K562 (cell line): ENCODE data around the gene NCKAP1. TPM values are rescaled to one million over a fixed set of nuclear protein-coding genes. Genes with fewer than 3 reads are reported as not detected.
A peak's percentile ranks its signal among the peaks of the same experiment; 100 is the strongest.

ENCODE experiments used
- ATAC-seq: fragments of 200-7000 bp; cut with Tn5 transposase; 3 replicates; pipeline ENCODE4 v1.9.1; 2020; ENCODE audit warnings: moderate library complexity
- BruUV-seq: library from RNA; stranded (reverse); fragments of 400-500 nt; replicated peaks from 2 replicates; lab custom pipeline; 2021; lab: Mats Ljungman, UMichigan
- CTCF ChIA-PET: fragments of 300-600 bp; formaldehyde crosslinking; extraction: SDS; loops from one replicate; lab custom pipeline; 2021; ENCODE audit warnings: low intra/inter-chr PET ratio; lab: Yijun Ruan, JAX
- POLR2A ChIA-PET: fragments of 300-600, 350-650 bp; sonication (Branson Sonifier 250); formaldehyde crosslinking; extraction: SDS; loops from one replicate; lab custom pipeline; 2021; ENCODE audit warnings: antibody characterized with exemption, inconsistent platforms; lab: Yijun Ruan, JAX
- DNase-seq, 4 experiments: peaks; one replicate each; pipeline versions ENCODE4 v3.0.0 to v3.0.0-alpha.2; 2011 to 2018; ENCODE audit warnings: low spot score in 3 of 4, mixed read lengths in 3 of 4; ENCODE audit errors: extremely low read depth in 1 of 4
- FAIRE-seq: peaks from 2 replicates; lab custom pipeline; 2011; peaks lifted over from hg19 to GRCh38; lab: Jason Lieb, UNC
- H2AFZ ChIP-seq: 2 replicates; pipeline ENCODE4 v1.6.0; 2011; ENCODE audit warnings: low read depth, low read length, control low read depth, inconsistent platforms
- H3K27ac ChIP-seq: fragments of 200-600 bp; 3 replicates; pipeline ENCODE4 v1.8.0; 2011; ENCODE audit warnings: low read depth, mild to moderate bottlenecking, control low read depth, inconsistent platforms, low read length, moderate library complexity, mixed read lengths; ENCODE audit errors: extremely low read depth
- H3K27me3 ChIP-seq, 2 experiments: fragments of 300-600 bp in 1 of 2; 2 replicates in 1 of 2; 3 replicates in 1 of 2; pipeline versions ENCODE4 v1.6.0 to v1.8.0; 2011; ENCODE audit warnings: inconsistent platforms in 2 of 2, low read length in 2 of 2, mild to moderate bottlenecking in 1 of 2, mixed read lengths in 1 of 2, moderate library complexity in 1 of 2; ENCODE audit not compliant: control insufficient read depth in 2 of 2, insufficient read depth in 2 of 2
- H3K36me3 ChIP-seq: fragments of 300-600 bp; 3 replicates; pipeline ENCODE4 v1.8.0; 2011; ENCODE audit warnings: mild to moderate bottlenecking, low read length, inconsistent platforms; ENCODE audit not compliant: control insufficient read depth, insufficient read depth
- H3K4me1 ChIP-seq, 2 experiments: fragments of 200-600 bp in 1 of 2; replicated peaks in 1 of 2; 2 replicates in 1 of 2; 3 replicates in 1 of 2; pipeline versions ENCODE4 v1.5.1 to v1.8.0; 2011; ENCODE audit warnings: inconsistent platforms in 2 of 2, low read length in 2 of 2, mild to moderate bottlenecking in 1 of 2, mixed read lengths in 1 of 2, moderate library complexity in 1 of 2; ENCODE audit not compliant: control insufficient read depth in 2 of 2, insufficient read depth in 2 of 2
- H3K4me2 ChIP-seq: 2 replicates; pipeline ENCODE4 v1.6.1; 2011; ENCODE audit warnings: low read length, control low read depth, inconsistent platforms, mixed read lengths; ENCODE audit not compliant: insufficient read depth
- H3K4me3 ChIP-seq: fragments of 200-600 bp; sonication (generic), shearing (Covaris generic); 2 replicates; pipeline ENCODE4 v1.5.1; 2016; ENCODE audit warnings: control low read depth, inconsistent platforms
- H3K79me2 ChIP-seq: fragments of 200-600 bp; 3 replicates; pipeline ENCODE4 v1.8.0; 2011; ENCODE audit warnings: low read length, inconsistent platforms; ENCODE audit not compliant: control insufficient read depth, insufficient read depth
- H3K9ac ChIP-seq, 2 experiments: 2 replicates each; pipeline versions ENCODE4 v1.6.0 to v1.6.1; 2011; ENCODE audit warnings: low read depth in 2 of 2, low read length in 2 of 2, control low read depth in 1 of 2, inconsistent platforms in 1 of 2, mild to moderate bottlenecking in 1 of 2, mixed read lengths in 1 of 2; ENCODE audit not compliant: insufficient read depth in 1 of 2
- H3K9me1 ChIP-seq: one replicate; pipeline ENCODE4 v1.6.0; 2011; ENCODE audit warnings: inconsistent platforms, mild to moderate bottlenecking, low read length, moderate library complexity; ENCODE audit not compliant: control insufficient read depth, insufficient read depth
- H3K9me3 ChIP-seq: replicated peaks from 2 replicates; pipeline ENCODE4 v1.5.1; 2011; ENCODE audit warnings: low read depth, low read length, inconsistent platforms; ENCODE audit not compliant: control insufficient read depth, insufficient read depth
- H4K20me1 ChIP-seq: replicated peaks from 2 replicates; pipeline ENCODE4 v1.6.1; 2011; ENCODE audit warnings: low read length, inconsistent platforms, mixed read lengths; ENCODE audit not compliant: control insufficient read depth, insufficient read depth
- MTF1 ChIP-seq: fragments of 250-450 bp; sonication (Bioruptor Pico); IDR thresholded peaks from 2 replicates; pipeline ENCODE4 v1.9.0; 2021; ENCODE audit warnings: moderate library complexity, mild to moderate bottlenecking, inconsistent platforms, borderline replicate concordance
- PHF21A ChIP-seq: fragments of 450-650 bp; IDR thresholded peaks from 2 replicates; pipeline ENCODE4 v1.6.1; 2017; ENCODE audit warnings: low read depth, borderline replicate concordance
- SRF ChIP-seq, 2 experiments: fragments of 250-450, 450-650 bp in 1 of 2; sonication (Bioruptor Pico) in 1 of 2; sonication (generic) in 1 of 2; formaldehyde crosslinking; IDR thresholded peaks; 2 replicates each; pipeline versions ENCODE4 v1.5.0 to v1.5.1; 2020 to 2022; ENCODE audit warnings: mild to moderate bottlenecking in 1 of 2, missing genetic modification reagents in 1 of 2
- WGBS: fragments of 100-300 bp; shearing (Covaris generic); methylation state at CpG from one replicate; pipeline ENCODE4 v1.1.6; 2016; ENCODE audit warnings: low coverage, mixed read lengths; ENCODE audit not compliant: insufficient coverage; ENCODE audit errors: missing lambda C conversion rate; 5-methylcytosine and 5-hydroxymethylcytosine counted together
- in situ Hi-C: fragments of 300-500 bp; cut with MboI; formaldehyde crosslinking; loops from 4 replicates; pipeline ENCODE4 v1.15.0; 2018; ENCODE audit warnings: inconsistent platforms, mixed read lengths
- intact Hi-C: fragments of 100-400 bp; cut with micrococcal nuclease; formaldehyde crosslinking; loops from 2 replicates; pipeline ENCODE4 v1.14.2; 2022
- polyA plus RNA-seq, 8 experiments: library from polyadenylated mRNA; depleted of rRNA in 4 of 8; stranded (reverse) in 5 of 8; unstranded in 3 of 8; fragments of >200 nt; fragmentation: Nextera tagmentation in 2 of 8; fragmentation: Illumina TruSeq in 1 of 8; extraction: Ambion mirVana in 2 of 8; extraction: Trizol in 1 of 8; gene quantifications; 2 replicates each; pipeline versions ENCODE4 v1.2.1 to v1.2.3, GENCODE V29; 2011 to 2014; ENCODE audit warnings: inconsistent platforms in 1 of 8, missing spikeins in 1 of 8
- total RNA-seq, 7 experiments: library from RNA; depleted of rRNA in 6 of 7; stranded (reverse); fragments of >200 nt in 6 of 7; fragmentation: Illumina TruSeq in 2 of 7; extraction: Trizol in 2 of 7; gene quantifications; 2 replicates each; pipeline versions ENCODE4 v1.2.1 to v1.2.3, GENCODE V29; 2011 to 2021; ENCODE audit warnings: low replicate concordance in 1 of 7
- TF ChIP-seq, protein P1 (sequence below): IDR thresholded peaks from 2 replicates; pipeline ENCODE4 v1.6.1; 2014; ENCODE audit warnings: antibody characterized with exemption

NCKAP1 gene
- total and polyA plus RNA-seq, 9 of the 15 experiments (the other 6 are each of a cell fraction or from before 2014, with no cell fraction given), result 34.0 to 153 (median 88.7) TPM

DNA sequence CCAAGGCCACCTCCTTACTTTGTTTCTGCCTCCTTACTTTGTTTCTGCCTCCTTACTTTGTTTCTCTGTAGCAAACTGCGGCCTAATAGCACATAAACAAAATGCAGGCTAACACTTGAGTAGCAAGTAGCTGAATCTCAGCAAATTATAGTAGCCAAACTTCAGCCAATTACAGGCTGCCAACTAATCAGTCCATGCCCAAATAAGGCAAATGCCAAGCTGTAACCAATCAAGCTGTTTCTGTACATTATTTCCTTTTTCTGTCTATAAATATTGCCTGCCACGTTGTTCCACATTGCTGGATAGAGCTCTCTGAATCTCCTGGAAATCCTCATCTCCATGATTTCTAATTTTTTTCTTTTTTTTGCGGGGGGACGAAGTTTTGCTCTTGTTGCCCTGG, 143.1 kb downstream of the NCKAP1 start:
- CTCF ChIA-PET, result no interaction called here
- Histone ChIP-seq H3K9me3 (no peaks in the 10 kb centered on the region; the same call in 1 of the 2 replicates), H3K79me2 (no peaks in the 10 kb centered on the region), H3K4me3 (no peak overlapping the region), H3K27me3 (peaks cover 0 to 9% of the 10 kb centered on the region in 2 experiments; a peak in 1 of 5 replicates), H3K9me1 (no peaks in the 10 kb centered on the region), H3K4me1 (no peaks in the 10 kb centered on the region), H3K4me2 (no peak overlapping the region), H3K9ac (no peak overlapping the region), H2AFZ (no peak overlapping the region), H3K27ac (no peak overlapping the region), H4K20me1 (no peaks in the 10 kb centered on the region), H3K36me3 (no peaks in the 10 kb centered on the region)
- in situ Hi-C loops, result no loop called here
- FAIRE-seq (no peak), DNase-seq (no peak), ATAC-seq (no peak)
- POLR2A ChIA-PET, result interaction anchor here (0.6 to 0.7 kb wide), 2 partner anchors 12 to 254 kb away, joined by 3 read pairs; no protein-coding TSS in a partner anchor
- BruUV-seq, result no TSS peak
- TF ChIP-seq PHF21A (0 out of 2 replicates have a peak, but pooled peaks have one; percentile 20), SRF (CRISPR knock-in tag; IDR thresholded peaks at IDR 0.05) (peak in 1 of 2 experiments; percentile 96; a peak in 2 of 4 replicates), MTF1 (CRISPR knock-in tag) (no peak)
- TF ChIP-seq, protein P1, sequence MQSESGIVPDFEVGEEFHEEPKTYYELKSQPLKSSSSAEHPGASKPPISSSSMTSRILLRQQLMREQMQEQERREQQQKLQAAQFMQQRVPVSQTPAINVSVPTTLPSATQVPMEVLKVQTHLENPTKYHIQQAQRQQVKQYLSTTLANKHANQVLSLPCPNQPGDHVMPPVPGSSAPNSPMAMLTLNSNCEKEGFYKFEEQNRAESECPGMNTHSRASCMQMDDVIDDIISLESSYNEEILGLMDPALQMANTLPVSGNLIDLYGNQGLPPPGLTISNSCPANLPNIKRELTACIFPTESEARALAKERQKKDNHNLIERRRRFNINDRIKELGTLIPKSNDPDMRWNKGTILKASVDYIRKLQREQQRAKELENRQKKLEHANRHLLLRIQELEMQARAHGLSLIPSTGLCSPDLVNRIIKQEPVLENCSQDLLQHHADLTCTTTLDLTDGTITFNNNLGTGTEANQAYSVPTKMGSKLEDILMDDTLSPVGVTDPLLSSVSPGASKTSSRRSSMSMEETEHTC, result no peak
- 10% methylated on average over 4 of the region's 4 CpGs for WGBS
- intact Hi-C loops, result no loop called here
